HepG2 (cell line): ENCODE data around the gene KLHL12. TPM values are rescaled to one million over a fixed set of nuclear protein-coding genes. Genes with fewer than 3 reads are reported as not detected.

ENCODE experiments used
- ATAC-seq: fragments of 200-7000 bp; cut with Tn5 transposase; 3 replicates; pipeline ENCODE4 v1.9.1; 2020; ENCODE audit warnings: mild to moderate bottlenecking, moderate library complexity
- Bru-seq: library from RNA; stranded (reverse); fragments of 400-500 nt; gene quantifications from one replicate; lab custom pipeline; 2021; lab: Mats Ljungman, UMichigan
- BruChase-seq, 2 experiments: library from RNA; stranded (reverse); fragments of 400-500 nt; gene quantifications; one replicate each; lab custom pipeline; 2021; lab: Mats Ljungman, UMichigan
- BruUV-seq: library from RNA; stranded (reverse); fragments of 400-500 nt; replicated peaks from 2 replicates; lab custom pipeline; 2021; lab: Mats Ljungman, UMichigan
- CTCF ChIA-PET: fragments of 300-600 bp; formaldehyde crosslinking; extraction: SDS; loops from one replicate; lab custom pipeline; 2021; ENCODE audit warnings: low total read pairs, inconsistent platforms, low intra/inter-chr PET ratio; lab: Yijun Ruan, JAX
- POLR2A ChIA-PET: fragments of 350-600 bp; sonication (Branson Sonifier 250); formaldehyde crosslinking; loops from one replicate; lab custom pipeline; 2020; ENCODE audit warnings: antibody characterized with exemption, inconsistent platforms; lab: Yijun Ruan, JAX
- DNase-seq: peaks from one replicate; pipeline ENCODE4 v3.0.0-alpha.2; 2015; ENCODE audit warnings: low spot score
- FAIRE-seq: peaks from 3 replicates; lab custom pipeline; 2011; peaks lifted over from hg19 to GRCh38; lab: Jason Lieb, UNC
- H2AFZ ChIP-seq: one replicate; pipeline ENCODE4 v1.6.1; 2011; ENCODE audit warnings: low read length, inconsistent platforms
- H3K27ac ChIP-seq: fragments of 300-600 bp; 3 replicates; pipeline ENCODE4 v1.8.0; 2011; ENCODE audit warnings: mixed run types, mild to moderate bottlenecking, mixed read lengths, low read length, inconsistent platforms; ENCODE audit not compliant: insufficient read depth; ENCODE audit errors: extremely low read length
- H3K27me3 ChIP-seq, 2 experiments: fragments of 200-600 bp in 1 of 2; 2 replicates in 1 of 2; 3 replicates in 1 of 2; pipeline versions ENCODE4 v1.6.0 to v1.8.0; 2011; ENCODE audit warnings: low read length in 2 of 2, mild to moderate bottlenecking in 2 of 2, moderate library complexity in 2 of 2, inconsistent platforms in 1 of 2; ENCODE audit not compliant: insufficient read depth in 2 of 2, control insufficient read depth in 1 of 2
- H3K36me3 ChIP-seq, 2 experiments: fragments of 200-600 bp in 1 of 2; replicated peaks in 1 of 2; 2 replicates in 1 of 2; 3 replicates in 1 of 2; pipeline versions ENCODE4 v1.5.1 to v1.8.0; 2011; ENCODE audit warnings: low read length in 2 of 2, inconsistent platforms in 1 of 2; ENCODE audit not compliant: insufficient read depth in 2 of 2, control insufficient read depth in 1 of 2
- H3K4me1 ChIP-seq: 2 replicates; pipeline ENCODE4 v1.5.1; 2012; ENCODE audit warnings: low read length, inconsistent platforms; ENCODE audit not compliant: insufficient read depth
- H3K4me2 ChIP-seq: 2 replicates; pipeline ENCODE4 v1.6.0; 2011; ENCODE audit warnings: low read depth, low read length, inconsistent platforms
- H3K4me3 ChIP-seq, 3 experiments: fragments of 200-600 bp in 1 of 3; sonication (generic), shearing (Covaris generic) in 1 of 3; replicated peaks in 1 of 3; 2 replicates each; pipeline ENCODE4 v1.5.1; 2011 to 2016; ENCODE audit warnings: low read length in 3 of 3, inconsistent platforms in 2 of 3, low read depth in 2 of 3, mild to moderate bottlenecking in 2 of 3, control low read depth in 1 of 3, mixed read lengths in 1 of 3; ENCODE audit not compliant: insufficient read depth in 1 of 3
- H3K79me2 ChIP-seq: one replicate; pipeline ENCODE4 v1.6.1; 2011; ENCODE audit warnings: low read length, inconsistent platforms; ENCODE audit not compliant: insufficient read depth
- H3K9ac ChIP-seq: 2 replicates; pipeline ENCODE4 v1.6.0; 2011; ENCODE audit warnings: mild to moderate bottlenecking, low read depth, low read length, inconsistent platforms; ENCODE audit not compliant: insufficient read depth
- H3K9me3 ChIP-seq: 2 replicates; pipeline ENCODE4 v1.5.1; 2012; ENCODE audit warnings: mild to moderate bottlenecking, low read length
- H4K20me1 ChIP-seq: 2 replicates; pipeline ENCODE4 v1.6.0; 2011; ENCODE audit warnings: inconsistent platforms, mild to moderate bottlenecking, low read length, moderate library complexity; ENCODE audit not compliant: insufficient read depth
- KMT2B ChIP-seq: IDR thresholded peaks from 2 replicates; pipeline ENCODE4 v1.6.1; 2016; ENCODE audit warnings: missing genetic modification reagents, missing compliant biosample characterization
- MXD1 ChIP-seq: sonication (generic); formaldehyde crosslinking; IDR thresholded peaks from 2 replicates; pipeline ENCODE4 v1.4.0; 2020; ENCODE audit warnings: mild to moderate bottlenecking, missing genetic modification reagents
- NRL ChIP-seq: sonication (generic); formaldehyde crosslinking; IDR thresholded peaks from 2 replicates; pipeline ENCODE4 v1.5.0; 2020; ENCODE audit warnings: missing genetic modification reagents, mild to moderate bottlenecking, moderate library complexity, borderline replicate concordance
- PREB ChIP-seq: sonication (generic); formaldehyde crosslinking; IDR thresholded peaks from 2 replicates; pipeline ENCODE4 v1.4.0; 2020; ENCODE audit warnings: missing genetic modification reagents
- SKIL ChIP-seq: sonication (generic); formaldehyde crosslinking; IDR thresholded peaks from 2 replicates; pipeline ENCODE4 v1.8.0; 2022; ENCODE audit warnings: missing genetic modification reagents, mild to moderate bottlenecking, moderate library complexity, borderline replicate concordance
- ZNF234 ChIP-seq: sonication (generic); formaldehyde crosslinking; conservative IDR thresholded peaks from 2 replicates; pipeline ENCODE4 v1.5.1; 2020; ENCODE audit warnings: mild to moderate bottlenecking, missing genetic modification reagents
- ZNF430 ChIP-seq: sonication (generic); formaldehyde crosslinking; IDR thresholded peaks from 2 replicates; pipeline ENCODE4 v1.9.0; 2021; ENCODE audit warnings: mild to moderate bottlenecking, missing genetic modification reagents
- ZNF513 ChIP-seq: sonication (generic); formaldehyde crosslinking; conservative IDR thresholded peaks from 2 replicates; pipeline ENCODE4 v1.5.0; 2020; ENCODE audit warnings: missing genetic modification reagents
- WGBS: methylation state at CpG from one replicate; pipeline ENCODE4 v1.1.6; 2017; ENCODE audit warnings: low lambda C conversion rate; 5-methylcytosine and 5-hydroxymethylcytosine counted together
- in situ Hi-C: cut with HindIII; loops from 2 replicates; pipeline ENCODE4 v1.10.0; 2017; ENCODE audit warnings: low pct_unique_long_range_greater_than_20kb; ENCODE audit not compliant: extremely low pct_ligation_motif_present
- intact Hi-C: fragments of 100-400 bp; cut with micrococcal nuclease; formaldehyde crosslinking; loops from one replicate; pipeline ENCODE4 v1.10.0; 2022; ENCODE audit not compliant: unreplicated experiment
- long read RNA-seq, 2 experiments: library from RNA in 1 of 2; library from polyadenylated mRNA in 1 of 2; stranded (forward) in 1 of 2; unstranded in 1 of 2; transcript quantifications; one replicate each; pipeline ENCODE4 v2.0.0, GENCODE V29; 2019 to 2022
- polyA minus RNA-seq, 3 experiments: library from RNA; depleted of rRNA, polyadenylated mRNA; stranded (reverse); fragments of >200 nt; gene quantifications; 2 replicates each; pipeline ENCODE4 v1.2.3, GENCODE V29; 2011; ENCODE audit warnings: low replicate concordance in 1 of 3
- polyA plus RNA-seq, 8 experiments: library from polyadenylated mRNA; depleted of rRNA in 3 of 8; stranded (reverse) in 7 of 8; unstranded in 1 of 8; fragments of >200 nt; fragmentation: Illumina TruSeq in 4 of 8; extraction: Trizol in 4 of 8; gene quantifications; 2 replicates each; pipeline versions ENCODE4 v1.2.1 to v1.2.3, GENCODE V29; 2011 to 2016; ENCODE audit warnings: low read depth in 4 of 8, missing spikeins in 1 of 8, mixed read lengths in 1 of 8; ENCODE audit not compliant: insufficient read depth in 1 of 8
- total RNA-seq, 5 experiments: library from RNA; depleted of rRNA; stranded (reverse); fragments of >200 nt; fragmentation: Illumina TruSeq; extraction: Trizol; gene quantifications; 2 replicates each; pipeline ENCODE4 v1.2.3, GENCODE V29; 2016; ENCODE audit warnings: low read depth in 1 of 5

The KLHL12 gene
- total RNA-seq (2016; rRNA removed; fragmentation: Illumina TruSeq; extraction: Trizol) (25.2 and 34.2 TPM in 2 replicates), polyA plus RNA-seq (2011; rRNA removed) (18.4 and 19.2 TPM in 2 replicates), polyA minus RNA-seq (2011; rRNA and poly(A)+ RNA removed; ENCODE audit: low replicate concordance) (20.4 and 27.5 TPM in 2 replicates), Bru-seq, nascent RNA (percentile 59 among the genes with signal in this experiment), BruChase-seq, experiment 1, labeled RNA remaining after a 6-hour chase (percentile 64 among the genes with signal in this experiment), BruChase-seq, experiment 2, labeled RNA remaining after a 2-hour chase (percentile 60 among the genes with signal in this experiment)
- total RNA-seq (2016; cell fraction: cytosol; rRNA removed; fragmentation: Illumina TruSeq; extraction: Trizol; ENCODE audit: low read depth) = 7.3 and 7.9 TPM in 2 replicates
- 26.4 and 33.3 TPM in 2 replicates for total RNA-seq (2016; cell fraction: insoluble cytoplasmic fraction; rRNA removed; fragmentation: Illumina TruSeq; extraction: Trizol)
- 21.4 and 23.3 TPM in 2 replicates for total RNA-seq (2016; cell fraction: membrane; rRNA removed; fragmentation: Illumina TruSeq; extraction: Trizol)
- total RNA-seq (2016; cell fraction: nucleus; rRNA removed; fragmentation: Illumina TruSeq; extraction: Trizol) = 17.6 and 18.9 TPM in 2 replicates
- polyA plus RNA-seq (2011; cell fraction: cytosol; rRNA removed) = 10.6 and 14.8 TPM in 2 replicates
- polyA plus RNA-seq (2011; cell fraction: nucleus; rRNA removed) = 15.6 and 19.5 TPM in 2 replicates
- polyA plus RNA-seq (2012) = 11.2 and 13.3 TPM in 2 replicates
- 6.3 and 7.2 TPM in 2 replicates for polyA plus RNA-seq (2016; cell fraction: cytosol; fragmentation: Illumina TruSeq; extraction: Trizol; ENCODE audit: low read depth)
- 24.9 and 26.5 TPM in 2 replicates for polyA plus RNA-seq (2016; cell fraction: insoluble cytoplasmic fraction; fragmentation: Illumina TruSeq; extraction: Trizol; ENCODE audit: low read depth)
- 13.6 and 14.2 TPM in 2 replicates for polyA plus RNA-seq (2016; cell fraction: membrane; fragmentation: Illumina TruSeq; extraction: Trizol; ENCODE audit: low read depth)
- 23.9 and 24.7 TPM in 2 replicates for polyA plus RNA-seq (2016; cell fraction: nucleus; fragmentation: Illumina TruSeq; extraction: Trizol; ENCODE audit: insufficient read depth, low read depth)
- polyA minus RNA-seq (2011; cell fraction: cytosol; rRNA and poly(A)+ RNA removed) = 10.0 and 11.4 TPM in 2 replicates
- polyA minus RNA-seq (2011; cell fraction: nucleus; rRNA and poly(A)+ RNA removed) = 17.6 and 26.7 TPM in 2 replicates
- long read RNA-seq, experiment 1, partial matches to known transcripts = 4 of 10 reads
- long read RNA-seq, experiment 1, other reads (novel, unspliced or antisense) = 2 of 10 reads
- long read RNA-seq, experiment 2, transcript KLHL12-203 (12 exons, 3,359 nt) = major isoform, 12 of 28 reads
- long read RNA-seq, experiment 2, partial matches to known transcripts = 6 of 28 reads
- long read RNA-seq, experiment 2, other reads (novel, unspliced or antisense) = 10 of 28 reads

GRCh38 chr1:202926581-202927491, at the start of gene KLHL12:
Gene KLHL12 (minus strand): TSS chr1:202927234. CDS start chr1:202925162, 2,072 bp downstream.
- Histone ChIP-seq H3K36me3 (peaks cover 0 to 6% of the 10 kb centered on the region in 2 experiments; a peak in 1 of 5 replicates), H3K27ac (peak within 1 kb of the TSS; percentile 83), H4K20me1 (no peaks in the 10 kb centered on the region), H2AFZ (peak within 1 kb of the TSS; percentile 77), H3K79me2 (no peaks in the 10 kb centered on the region), H3K27me3 (no peaks in the 10 kb centered on the region; a peak in 1 of 5 replicates), H3K9ac (peak within 1 kb of the TSS; percentile 83), H3K4me1 (peaks cover 16% of the 10 kb centered on the region), H3K4me2 (peak within 1 kb of the TSS; percentile 79), H3K9me3 (no peaks in the 10 kb centered on the region), H3K4me3 (peak within 1 kb of the TSS; percentile 69 to 85 (median 81))
- FAIRE-seq = peak; percentile 90
- ChIA-PET CTCF (interaction anchor here (1.7 to 1.8 kb wide), 2 partner anchors 42 to 72 kb away, joined by 7 to 12 read pairs; no protein-coding TSS in a partner anchor), POLR2A (interaction anchor here (0.6 to 1.3 kb wide), 9 partner anchors 17 to 80 kb away, joined by 4 to 13 read pairs (median 4); partner anchors contain the start of genes CYB5R1, RABIF and TMEM183A)
- ATAC-seq = peak; percentile 100
- 1% methylated on average over 24 of the region's 57 CpGs for WGBS
- intact Hi-C loops (loop anchor here (1.0 to 5.0 kb wide), 4 partner anchors 30 to 72 kb away; no protein-coding TSS in a partner anchor), in situ Hi-C loops (no loop called here)
- peak; percentile 92 for DNase-seq
- BruUV-seq = TSS peak; percentile 80
- TF ChIP-seq MXD1 = peak; percentile 64
- no peak for TF ChIP-seq ZNF513 (CRISPR knock-in tag)
- TF ChIP-seq NRL (CRISPR knock-in tag) = peak; percentile 84; the same call in 1 of the 2 replicates
- TF ChIP-seq KMT2B (CRISPR knock-in tag) = peak; percentile 95
- TF ChIP-seq PREB = no peak
- TF ChIP-seq ZNF430 (CRISPR knock-in tag) = peak; percentile 70; the same call in 1 of the 2 replicates
- peak; percentile 43; the same call in 1 of the 2 replicates for TF ChIP-seq SKIL
- no peak for TF ChIP-seq ZNF234 (CRISPR knock-in tag)
